Amniotic epithelial cell (primary cell): ENCODE measurements around the gene KIAA2012.

Experiments used
- DNase-seq: peaks from one replicate; pipeline ENCODE4 v3.0.0-alpha.2; 2010; ENCODE audit warnings: low read depth

The KIAA2012 gene

DNA sequence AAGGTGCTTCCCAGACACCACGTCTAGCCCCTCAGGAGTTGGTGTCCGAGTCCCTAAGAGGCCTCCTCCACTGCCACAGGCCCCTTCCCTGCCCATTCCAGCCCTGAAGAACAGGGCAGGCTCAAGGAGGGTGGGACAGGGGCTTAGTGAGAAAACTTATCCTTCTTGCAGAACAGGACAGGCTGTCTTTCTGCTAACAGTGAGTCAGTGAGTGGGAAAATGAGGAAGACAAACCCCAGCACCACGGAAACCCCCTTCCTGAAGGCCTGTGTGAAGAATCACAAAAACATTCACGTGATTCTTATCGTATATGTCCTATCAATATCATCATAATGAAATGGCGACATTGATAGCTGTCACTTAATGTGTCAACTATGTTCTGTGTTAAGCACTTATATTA is 29.6 kb upstream of the KIAA2012 start:
- no peak for DNase-seq

DNA sequence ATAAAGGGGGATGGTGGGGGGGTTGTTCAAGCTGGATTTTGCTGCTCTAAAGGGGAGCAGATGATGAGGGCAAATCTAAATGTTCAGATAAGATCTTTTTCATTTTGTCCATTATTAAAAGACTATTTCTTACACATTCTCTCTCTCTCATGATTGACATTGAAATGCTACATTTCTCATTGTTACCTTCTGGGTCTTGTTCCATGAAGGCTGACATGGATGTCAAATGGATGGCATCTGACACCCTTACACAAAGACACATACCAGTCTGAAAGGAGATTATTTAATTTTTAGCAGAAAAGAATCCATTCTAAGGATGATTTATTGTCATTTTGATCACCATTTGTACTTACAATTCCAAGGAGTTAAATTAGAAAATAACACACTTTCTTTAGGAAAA is 28.3 kb upstream of the KIAA2012 start:
- no peak for DNase-seq

DNA sequence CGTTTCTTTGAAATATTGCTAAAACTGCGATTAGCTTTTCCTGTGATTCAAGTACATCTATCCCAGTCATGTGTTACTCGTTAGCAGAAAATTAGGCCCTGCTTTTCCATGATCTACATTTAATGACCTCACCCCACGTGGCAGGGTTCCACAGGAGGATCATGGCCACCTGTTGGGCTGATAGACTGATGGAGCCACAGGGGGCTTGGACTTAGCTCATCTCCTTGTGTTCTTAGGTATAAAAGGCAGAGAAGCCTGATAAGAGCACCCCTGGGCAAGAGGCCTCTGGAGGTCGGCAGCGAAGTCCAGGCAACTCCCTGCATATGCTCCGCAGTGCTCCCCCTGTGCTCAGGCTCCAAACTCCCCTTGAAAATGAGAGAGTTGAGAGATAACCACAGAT is 26.5 kb upstream of the KIAA2012 start:
- no peak for DNase-seq

DNA sequence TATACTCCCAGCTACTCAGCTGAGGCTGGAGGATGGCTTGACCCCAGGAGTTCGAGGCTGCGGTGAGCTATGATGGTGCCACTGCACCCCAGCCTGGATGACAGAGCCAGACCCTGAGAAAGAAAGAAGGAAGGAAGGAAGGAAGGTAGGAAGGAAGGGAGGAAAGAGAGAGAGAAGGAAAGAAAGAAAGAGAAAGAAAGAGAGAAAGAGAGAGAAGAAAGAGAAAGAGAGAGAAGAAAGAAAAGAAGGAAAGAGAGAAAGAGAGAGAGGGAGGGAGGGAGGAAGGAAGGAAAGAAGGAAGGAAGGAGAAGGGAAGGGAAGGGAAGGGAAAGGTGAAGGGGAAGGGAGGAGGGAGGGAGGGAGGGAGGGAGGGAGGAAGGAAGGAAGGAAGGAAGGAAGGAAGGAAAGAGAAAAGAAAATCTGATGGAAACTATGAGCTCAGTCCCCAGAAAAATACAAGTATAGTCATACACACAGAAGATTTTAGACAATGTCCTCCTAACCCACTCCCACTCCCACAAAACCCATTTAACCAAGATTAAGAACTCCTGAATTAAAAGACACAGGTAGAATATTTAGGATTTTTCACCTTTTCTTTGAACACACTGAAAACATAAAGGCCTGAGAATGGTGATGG is 23.8 kb upstream of the KIAA2012 start:
- no peak for DNase-seq

DNA sequence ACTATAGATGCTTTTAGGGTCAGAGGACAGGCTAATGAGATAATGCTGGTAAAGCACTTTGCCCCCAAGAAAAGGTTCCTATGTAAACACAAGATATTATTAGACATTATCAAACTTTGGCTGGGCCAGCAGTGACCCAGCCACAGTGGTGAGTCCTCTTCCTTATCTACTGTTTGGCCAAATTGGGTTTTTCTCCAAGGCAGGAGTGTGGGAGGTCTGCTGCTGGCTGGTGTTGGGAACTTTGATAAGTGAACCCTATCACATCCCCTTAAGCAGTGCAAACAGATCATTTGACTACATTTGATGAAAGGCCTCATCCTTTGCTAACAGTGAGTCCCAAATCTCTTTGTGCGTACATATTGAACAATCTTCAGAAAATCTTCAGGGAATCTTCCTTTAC is 23.2 kb upstream of the KIAA2012 start:
- no peak for DNase-seq

- DNase-seq, result no peak
Observed at GRCh38 chr2:202050652-202051051, 22.4 kb upstream of the KIAA2012 start.

- DNase-seq, result no peak
Observed at GRCh38 chr2:202051499-202052161, 21.4 kb upstream of the KIAA2012 start.

DNA sequence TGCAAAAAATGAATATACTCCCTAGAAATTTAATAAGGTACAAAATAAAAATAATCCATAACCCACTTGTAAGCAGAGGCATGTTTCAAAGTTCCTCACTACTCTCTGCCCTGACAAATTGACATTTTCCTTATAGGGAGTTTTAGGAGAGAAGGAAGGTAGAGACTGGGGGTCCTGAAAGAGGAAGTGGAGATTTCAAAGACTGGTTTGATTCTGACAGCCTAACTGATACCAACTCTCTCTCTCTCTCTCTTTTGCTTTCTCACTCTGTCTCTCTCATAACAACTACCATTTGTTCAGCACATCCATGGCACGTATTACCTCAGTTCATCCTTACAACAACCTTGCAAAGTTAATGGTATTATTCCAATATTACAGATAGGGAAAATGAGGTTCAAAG is 20.8 kb upstream of the KIAA2012 start:
- no peak for DNase-seq

DNA sequence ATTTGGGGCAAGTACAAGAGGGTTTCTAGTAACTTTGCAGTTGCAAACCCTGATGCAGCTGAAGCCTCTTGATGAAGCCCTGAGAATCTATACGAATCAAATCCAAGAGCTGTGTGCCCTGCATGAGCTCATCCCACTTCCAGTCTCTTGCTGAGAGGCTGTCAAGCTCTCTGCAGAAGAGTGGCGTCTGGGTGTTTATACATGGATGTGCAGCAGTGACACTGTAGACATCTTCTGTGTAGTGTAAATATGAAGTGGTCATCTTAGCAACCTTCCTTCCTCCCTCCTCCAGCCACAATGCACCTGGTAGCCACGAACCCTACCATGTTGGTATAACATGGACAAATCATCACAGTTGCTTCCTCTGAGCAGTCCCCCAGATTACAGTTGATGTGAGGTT is 18.4 kb upstream of the KIAA2012 start:
- DNase-seq, result no peak

DNA sequence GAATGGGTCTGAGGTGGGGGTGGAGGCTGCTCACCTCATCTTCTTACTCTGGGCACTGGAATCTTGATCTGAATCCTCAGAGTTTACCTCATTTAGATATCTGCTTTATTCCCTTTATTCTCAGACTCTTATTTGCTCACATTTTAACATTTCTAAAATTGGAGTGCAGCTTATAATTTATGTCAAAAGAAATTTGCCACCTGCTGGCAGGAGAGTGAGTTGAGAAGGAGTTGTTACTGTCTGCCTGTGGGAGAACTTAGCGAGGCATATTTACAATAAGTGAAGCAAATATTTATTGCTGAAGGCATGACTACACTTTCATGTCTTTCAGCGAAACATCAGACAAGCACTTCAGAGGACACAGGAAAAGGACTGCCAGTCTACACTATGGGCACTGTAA is 16.4 kb upstream of the KIAA2012 start:
- DNase-seq, result no peak

DNA sequence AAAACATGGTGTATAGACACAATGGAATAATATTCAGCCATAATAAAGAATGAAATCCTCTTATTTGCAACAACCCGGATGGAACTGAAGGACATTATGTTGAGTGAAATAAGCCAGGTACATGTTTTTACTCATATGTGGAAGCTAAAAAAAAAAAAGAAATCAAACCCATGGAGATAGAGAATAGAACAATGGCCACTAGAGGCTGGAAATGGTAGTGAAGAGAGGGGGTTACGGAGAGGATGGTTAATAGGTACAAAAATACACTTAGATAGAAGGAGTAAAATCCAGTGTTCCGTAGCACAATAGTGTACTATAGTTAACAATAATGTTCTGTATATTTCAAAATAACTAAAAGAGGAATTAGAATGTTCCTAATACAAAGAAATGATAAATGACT is 12.8 kb upstream of the KIAA2012 start:
- no peak for DNase-seq

GRCh38 chr2:202061695-202062094 is 11.4 kb upstream of the KIAA2012 start:
- no peak for DNase-seq

DNA sequence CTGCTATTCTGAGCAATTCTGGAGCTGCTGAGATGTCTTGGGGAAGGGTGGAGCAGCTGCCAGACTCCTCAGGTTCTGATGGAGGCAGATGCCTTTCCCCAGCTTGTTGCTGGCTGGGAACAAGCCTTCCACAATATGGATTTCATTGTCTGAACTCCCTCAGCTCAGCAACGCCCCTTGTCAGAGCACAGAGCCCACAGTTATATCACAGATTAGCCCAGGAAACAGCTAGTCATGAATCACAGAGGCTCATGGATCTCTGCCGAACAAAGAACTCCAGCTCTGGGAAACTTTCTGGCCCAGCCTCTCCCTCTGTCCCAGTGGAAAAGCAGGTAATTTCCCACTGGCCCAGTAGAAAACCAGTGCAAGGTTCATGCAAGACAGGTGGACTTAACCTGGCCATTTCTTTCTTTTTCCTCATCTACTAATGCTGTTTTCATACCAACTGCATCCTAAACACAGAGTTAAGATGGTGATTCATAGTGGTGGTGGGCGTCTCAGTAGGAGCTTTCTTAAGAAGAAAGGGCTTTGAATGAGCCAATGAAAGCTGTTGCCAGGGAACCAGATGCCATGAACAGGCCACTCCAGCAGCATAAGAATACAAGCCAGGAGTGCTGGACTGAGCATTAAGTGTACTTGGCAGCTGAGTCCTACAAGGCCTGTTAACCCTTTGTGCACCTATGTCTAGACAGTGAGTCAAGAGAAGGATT is 8.7 kb upstream of the KIAA2012 start:
- DNase-seq, result peak; percentile 97

GRCh38 chr2:202064881-202065230 is 8.2 kb upstream of the KIAA2012 start:
- no peak for DNase-seq

DNA sequence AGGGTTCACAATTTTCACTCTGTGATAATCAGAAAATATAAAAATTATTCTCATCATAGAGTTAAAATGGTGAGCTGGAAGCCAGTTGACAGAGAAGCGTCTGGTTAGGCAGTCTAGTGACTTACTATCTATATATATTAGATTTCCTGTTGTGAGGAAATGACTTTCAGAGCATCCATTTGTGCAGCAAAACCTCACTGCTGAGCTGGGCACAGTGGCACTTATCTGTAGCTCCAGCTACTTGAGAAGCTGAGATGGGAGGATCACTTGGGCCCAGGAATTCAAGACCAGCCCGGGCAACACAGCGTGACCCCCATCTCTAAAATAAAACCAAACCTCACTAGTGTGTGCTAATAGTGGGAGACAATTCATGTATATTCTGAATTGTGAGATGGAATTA is 7.2 kb upstream of the KIAA2012 start:
- DNase-seq, result no peak

GRCh38 chr2:202066875-202067274 is 6.2 kb upstream of the KIAA2012 start:
- no peak for DNase-seq

DNA sequence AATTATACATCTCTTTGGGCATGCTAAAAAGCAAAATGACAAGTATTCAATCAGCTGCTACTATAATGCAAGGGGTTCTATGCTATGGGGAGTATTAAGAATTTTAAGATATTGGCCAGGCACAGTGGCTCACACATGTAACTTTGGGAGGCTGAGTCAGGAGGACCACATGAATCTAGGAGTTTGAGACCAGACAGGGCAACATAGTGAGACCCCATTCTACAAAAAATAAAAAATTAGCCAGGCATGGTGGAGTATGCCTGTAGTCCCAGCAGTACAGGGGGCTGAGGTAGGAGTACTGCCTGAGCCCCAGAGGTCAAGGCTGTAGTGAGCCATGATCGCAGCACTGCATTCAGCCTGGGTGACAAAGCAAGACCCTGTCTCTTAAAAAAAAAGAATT is 5.5 kb upstream of the KIAA2012 start:
- DNase-seq, result no peak

GRCh38 chr2:202069170-202070067 is 3.6 kb upstream of the KIAA2012 start:
- DNase-seq, result peak; percentile 46

GRCh38 chr2:202071107-202071506 is 1.9 kb upstream of the KIAA2012 start:
- no peak for DNase-seq

- peak; percentile 21 for DNase-seq
Observed at GRCh38 chr2:202072226-202072625, 829 bp upstream of the KIAA2012 start.

DNA sequence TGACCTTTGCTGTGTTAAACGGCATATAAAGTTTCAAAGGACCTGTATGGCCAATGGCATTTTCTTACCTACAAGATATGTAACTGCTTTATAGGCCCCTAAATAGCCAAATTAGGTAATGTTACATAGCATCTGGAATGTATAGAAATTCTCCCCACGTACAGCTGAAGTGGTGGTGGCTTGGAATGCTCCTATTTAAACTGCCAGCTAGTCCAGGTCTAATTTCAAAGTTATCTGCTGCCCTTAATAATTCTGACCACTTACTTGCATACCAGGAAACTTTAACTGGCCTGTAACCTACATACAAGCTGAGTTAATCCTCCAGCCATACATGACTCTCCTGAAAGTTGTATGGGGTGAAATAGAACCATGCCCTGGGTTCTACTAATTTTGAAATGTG is 1.3 kb downstream of the KIAA2012 start:
- DNase-seq, result no peak

- DNase-seq, result no peak
Observed at GRCh38 chr2:202079310-202079709, 6.3 kb downstream of the KIAA2012 start.

GRCh38 chr2:202084265-202084664 is 11.2 kb downstream of the KIAA2012 start:
- no peak for DNase-seq
